ENCODE data around the gene NIBAN1.

DNA sequence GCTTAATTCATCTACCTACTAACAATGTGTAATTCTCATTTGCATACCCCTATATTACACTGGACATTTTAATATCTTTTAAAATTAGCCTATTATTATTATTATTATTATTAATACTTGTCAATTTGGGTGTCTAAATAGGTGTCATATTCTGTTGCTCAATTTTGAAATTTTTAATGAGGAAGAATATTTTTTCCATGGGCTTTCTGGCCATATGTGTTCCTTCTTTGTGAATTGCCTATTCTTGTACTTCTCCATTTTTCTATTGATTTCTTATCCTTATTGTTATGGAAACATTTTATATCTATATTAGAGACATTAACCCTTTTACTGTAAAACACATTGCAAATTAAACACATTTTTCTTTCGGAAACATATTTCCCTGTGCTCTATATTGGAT lies 6.4 kb upstream of the NIBAN1 start:
- TF ChIP-seq, protein P1, sequence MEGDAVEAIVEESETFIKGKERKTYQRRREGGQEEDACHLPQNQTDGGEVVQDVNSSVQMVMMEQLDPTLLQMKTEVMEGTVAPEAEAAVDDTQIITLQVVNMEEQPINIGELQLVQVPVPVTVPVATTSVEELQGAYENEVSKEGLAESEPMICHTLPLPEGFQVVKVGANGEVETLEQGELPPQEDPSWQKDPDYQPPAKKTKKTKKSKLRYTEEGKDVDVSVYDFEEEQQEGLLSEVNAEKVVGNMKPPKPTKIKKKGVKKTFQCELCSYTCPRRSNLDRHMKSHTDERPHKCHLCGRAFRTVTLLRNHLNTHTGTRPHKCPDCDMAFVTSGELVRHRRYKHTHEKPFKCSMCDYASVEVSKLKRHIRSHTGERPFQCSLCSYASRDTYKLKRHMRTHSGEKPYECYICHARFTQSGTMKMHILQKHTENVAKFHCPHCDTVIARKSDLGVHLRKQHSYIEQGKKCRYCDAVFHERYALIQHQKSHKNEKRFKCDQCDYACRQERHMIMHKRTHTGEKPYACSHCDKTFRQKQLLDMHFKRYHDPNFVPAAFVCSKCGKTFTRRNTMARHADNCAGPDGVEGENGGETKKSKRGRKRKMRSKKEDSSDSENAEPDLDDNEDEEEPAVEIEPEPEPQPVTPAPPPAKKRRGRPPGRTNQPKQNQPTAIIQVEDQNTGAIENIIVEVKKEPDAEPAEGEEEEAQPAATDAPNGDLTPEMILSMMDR (IDR thresholded peaks at IDR 0.05), result no peak
- TF ChIP-seq POLR2A (IDR thresholded peaks at IDR 0.05), result no peak

Data from testis (tissue), 2 donors.